GM19467 (cell line): ENCODE measurements around the gene C19orf67.

Experiments
- ATAC-seq: cut with Tn5 transposase; IDR thresholded peaks from one replicate; pipeline ENCODE4 v1.9.1; 2021; ENCODE audit warnings: mild to moderate bottlenecking, moderate library complexity; ENCODE audit not compliant: unreplicated experiment

The C19orf67 gene

DNA sequence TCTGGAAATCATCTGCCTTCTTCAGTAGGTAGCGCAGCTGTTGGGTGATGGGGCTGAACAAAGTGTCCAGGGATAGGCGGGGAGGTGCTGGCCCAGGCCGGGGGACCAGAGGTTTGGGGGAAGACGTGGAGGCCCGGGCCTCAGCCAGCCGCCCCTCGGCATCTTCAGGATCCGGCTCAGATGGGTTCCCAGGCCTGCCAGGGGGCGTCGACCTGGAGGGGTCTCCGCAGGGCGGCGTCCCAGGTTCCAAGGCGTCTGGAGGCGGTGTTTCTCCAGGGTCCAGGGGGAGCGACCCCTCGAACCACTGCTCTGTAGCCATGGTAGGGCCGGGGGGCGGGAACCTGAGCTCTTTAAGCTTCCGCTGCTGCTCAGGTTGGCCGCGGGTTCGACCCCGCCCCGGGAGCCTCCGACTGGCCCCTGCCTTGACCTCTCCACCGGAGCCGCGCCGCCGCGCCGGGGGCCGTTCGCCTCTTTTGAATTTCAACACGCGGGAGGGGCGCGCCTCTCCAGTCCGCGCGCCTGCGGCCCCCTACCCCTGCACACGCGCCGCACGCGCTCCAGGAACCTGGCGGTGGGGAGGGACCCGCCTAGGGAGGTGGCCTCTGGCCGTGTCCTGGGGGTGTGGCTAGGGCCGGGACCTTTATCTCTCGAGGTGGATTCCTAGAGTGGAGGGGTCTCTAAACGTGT lies at the start of gene C19orf67:
Gene C19orf67, minus strand, starts transcription at position 475 of the 687 bp plus-strand sequence. Its CDS starts 156 bp downstream, at position 319.
- no peak for ATAC-seq

DNA sequence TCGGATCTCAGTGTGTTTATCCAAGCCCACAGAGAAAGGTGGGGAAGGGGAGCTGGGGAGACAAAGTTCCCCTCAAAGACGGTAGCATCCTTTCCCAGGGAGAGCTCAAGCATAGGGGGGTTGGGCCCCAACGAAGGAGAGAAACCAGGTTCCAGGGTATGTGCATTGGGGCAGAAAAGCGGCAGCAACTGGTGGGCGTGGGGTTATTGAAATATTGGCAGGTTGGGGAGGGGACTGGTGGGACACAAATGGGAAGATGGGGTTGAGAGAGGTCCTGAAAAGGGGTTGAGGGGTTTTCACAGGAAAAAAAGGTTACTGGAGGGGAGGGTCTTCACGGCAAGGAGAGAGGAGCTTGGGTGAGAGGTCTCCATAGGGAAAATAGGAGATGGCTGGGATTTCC lies 49.8 kb upstream of the C19orf67 start:
- no peak for ATAC-seq

DNA sequence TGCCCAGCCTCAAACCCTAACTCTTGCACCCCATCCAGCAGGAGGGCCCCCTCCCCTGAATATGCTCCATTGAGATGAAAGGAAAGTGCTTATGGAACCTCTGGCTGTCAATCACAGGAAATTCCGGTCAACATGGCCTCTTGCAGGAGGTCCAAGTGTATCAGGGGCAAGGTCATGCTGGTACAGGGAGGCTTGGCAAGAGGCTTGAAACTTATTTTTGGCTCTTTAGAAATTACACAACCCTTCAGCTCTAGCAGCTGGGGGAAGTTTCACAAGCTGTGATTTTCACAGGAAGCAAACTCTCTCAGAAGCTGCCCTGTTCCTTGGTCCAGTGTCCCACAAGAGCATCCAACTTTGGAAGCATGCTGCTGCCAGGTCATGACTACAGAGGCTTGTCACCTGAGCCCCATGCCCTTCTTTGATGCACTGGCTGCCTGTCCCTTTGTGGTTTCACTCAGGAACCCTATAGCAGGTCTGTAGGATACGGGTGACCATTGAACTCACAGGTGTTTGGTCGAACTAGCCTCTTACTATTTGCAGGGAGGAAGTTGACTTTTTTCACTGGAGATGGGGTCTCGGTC lies 42.4 kb upstream of the C19orf67 start:
- no peak for ATAC-seq

DNA sequence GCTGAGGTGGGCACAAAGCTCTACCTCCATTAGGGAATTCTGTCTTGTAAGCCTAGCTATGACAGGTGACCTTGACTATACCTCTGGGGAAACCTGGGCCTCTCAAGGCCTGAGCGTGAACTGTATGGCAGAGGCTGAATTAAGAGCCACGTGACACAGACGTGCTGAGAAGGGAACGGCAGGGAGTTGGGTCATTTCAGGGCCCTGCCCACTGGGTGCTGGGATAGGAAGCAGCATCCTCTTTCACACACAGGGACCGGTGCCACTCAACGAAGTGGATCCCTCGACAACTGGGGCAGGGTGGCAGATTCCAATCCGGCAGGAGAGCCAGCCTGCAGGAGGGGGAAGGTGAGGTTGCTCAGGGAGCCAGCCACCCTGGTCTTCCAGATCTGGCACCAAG lies 41.6 kb upstream of the C19orf67 start:
- no peak for ATAC-seq

DNA sequence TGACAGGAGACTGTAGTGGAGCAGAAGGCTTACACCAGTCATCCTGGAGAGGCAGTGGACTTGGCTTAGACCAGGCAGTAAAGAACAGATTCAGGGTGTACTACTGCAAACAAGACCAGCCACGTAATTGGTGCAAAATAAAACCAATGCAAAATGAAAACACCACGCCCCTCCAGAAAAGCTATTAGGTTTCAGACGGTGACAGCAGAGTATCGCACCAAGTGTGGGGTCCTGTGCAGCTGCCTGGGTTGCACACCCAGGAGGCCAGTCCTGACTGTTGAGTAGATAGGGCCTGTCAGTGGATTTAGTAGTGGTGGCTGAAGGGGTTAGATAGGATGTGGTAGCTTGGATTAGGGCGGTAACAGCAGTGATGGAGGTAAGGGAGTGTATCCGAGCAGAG lies 37.3 kb upstream of the C19orf67 start:
- no peak for ATAC-seq

DNA sequence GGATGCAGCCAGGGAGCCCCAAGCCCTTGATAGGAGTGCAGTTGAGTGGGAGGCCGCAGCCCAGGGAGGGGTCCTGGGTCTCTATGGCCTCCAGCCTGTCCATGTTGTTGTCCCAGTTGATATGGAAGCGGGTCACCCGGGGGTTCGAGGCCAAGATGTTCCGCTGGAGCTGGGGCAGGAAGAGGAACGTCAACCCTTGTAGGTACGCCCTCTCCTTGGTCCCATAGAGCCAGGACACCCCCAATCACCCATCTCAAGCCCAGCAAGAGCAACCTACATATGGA lies 34.9 kb upstream of the C19orf67 start:
- ATAC-seq: no peak

DNA sequence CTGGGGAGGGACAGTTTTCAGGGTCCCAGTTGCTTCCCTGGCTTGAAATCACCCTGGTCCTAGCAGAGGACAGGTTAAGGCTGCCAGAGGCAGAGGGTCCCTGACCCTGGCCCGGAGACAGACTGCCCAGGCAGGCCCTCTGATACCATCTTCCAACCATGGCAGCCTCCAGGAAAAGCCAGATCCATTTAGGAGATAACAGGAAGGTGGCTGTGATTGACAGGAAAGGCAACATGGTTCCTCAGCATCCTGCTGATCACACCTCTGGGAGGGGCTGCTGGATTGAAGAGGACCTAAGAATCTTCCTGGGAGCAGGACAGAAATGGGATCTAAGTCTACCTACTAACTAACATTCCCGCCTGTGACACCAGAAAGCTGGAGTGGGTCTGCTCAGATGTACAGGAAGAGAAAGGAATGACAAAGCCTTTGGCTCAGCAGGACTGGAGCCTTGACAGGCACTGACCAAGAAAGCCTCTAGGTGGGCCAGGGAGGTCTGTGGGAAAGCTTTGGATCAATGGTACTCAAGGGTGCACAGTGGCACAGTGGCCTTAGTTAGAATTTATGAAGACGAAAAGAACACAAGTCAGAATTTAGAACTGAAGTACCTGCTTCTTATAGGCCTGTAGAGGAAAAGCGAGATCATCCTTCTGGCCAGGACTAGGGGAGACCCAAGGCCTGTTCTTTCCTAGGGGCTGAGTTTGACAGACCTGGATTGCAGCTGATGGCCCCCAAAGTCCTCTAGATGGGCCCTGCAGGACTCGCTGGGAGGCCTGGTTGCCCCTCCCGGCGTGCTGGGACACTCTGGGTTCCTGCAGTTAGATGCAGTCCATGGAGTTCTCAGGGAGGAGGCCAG lies 34.3 kb upstream of the C19orf67 start:
- no peak for ATAC-seq

DNA sequence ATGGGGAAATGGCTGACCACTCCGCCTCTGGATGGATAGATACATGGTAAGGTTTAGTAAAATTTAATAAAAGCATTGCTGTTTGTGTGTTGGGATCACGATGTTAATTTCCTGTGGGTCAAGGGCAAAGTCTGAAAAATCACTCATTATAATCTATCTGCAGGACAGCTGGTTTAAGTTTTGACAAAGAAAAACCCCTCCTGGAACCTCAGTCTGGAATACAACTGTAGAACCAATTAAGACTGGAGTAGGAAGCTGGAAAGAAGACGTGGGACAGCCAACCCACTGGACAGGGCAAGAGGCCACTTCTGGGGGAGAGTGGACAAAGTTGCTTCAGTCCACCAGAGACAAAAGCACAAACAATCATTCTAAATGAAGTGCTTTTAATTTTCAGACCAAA lies 33.6 kb upstream of the C19orf67 start:
- ATAC-seq: no peak

DNA sequence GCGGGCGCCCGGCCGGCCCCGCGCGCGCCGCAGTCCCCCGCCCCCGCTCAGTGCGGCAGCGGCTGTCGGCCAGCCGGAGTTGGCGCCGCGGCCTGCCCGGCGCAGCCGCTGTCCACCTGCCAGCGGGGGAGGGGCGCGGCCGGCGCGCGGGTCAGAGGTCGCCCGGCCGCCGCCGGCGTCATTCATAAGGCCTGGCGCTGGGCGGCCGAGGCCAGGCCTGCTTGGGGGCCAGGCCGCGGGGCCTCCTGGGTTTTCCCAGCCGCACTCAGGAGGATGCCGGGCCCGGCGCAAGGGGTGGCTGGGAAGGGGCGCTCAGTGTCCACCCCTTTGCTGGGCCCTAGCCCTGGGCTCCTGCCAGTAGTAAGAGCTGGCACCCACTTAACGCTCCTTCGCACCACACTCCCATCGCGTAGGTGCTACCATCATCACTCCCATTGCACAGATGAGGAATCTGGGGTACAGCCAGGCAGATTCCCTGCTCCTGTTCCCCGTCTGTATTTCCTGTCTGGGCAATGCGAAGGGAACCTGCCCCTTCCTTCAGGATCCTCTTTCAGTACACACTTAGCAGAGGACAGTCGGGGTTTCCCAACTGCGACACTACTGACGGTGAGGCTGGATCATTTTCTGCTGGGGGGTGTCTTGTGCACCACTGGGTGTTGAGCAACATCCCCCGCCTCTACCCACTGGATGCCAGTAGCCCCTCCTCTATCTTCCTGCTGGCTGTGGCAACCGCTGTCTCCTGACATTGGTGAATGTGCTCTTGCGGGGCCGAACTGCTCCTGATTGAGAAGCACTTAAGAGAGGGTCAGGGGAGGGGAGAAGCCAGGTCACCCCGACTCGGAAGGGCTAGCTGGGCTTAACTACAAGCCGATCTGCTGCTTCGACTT lies 32.8 kb upstream of the C19orf67 start:
- ATAC-seq: peak; percentile 28

DNA sequence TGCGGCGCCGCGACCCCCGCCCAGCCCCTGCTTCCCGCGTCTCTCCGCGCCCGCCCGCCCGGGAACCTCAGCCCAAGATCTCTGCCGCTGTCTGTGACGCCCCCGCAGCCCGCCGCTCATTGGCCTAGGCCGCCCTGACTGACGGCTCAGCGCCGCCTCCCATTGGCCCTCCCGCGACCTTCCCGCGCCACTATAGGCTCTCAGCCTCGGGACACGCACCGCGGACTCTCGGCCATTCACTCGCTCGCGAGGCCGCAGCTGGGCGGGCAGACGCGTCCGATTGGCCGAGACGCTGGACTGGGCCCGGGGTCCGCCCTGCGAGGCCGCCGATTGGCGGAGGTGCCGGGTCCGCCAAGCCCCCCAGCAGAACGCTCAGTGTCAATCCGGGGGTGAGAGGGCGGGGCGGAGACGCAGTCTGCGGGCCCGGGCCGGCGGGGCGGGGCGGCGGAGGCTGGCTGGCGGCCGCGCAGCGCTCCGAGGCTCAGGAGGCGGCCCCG lies 32.1 kb upstream of the C19orf67 start, which contains the start of gene PRKACA:
Gene PRKACA, minus strand, starts transcription at position 95 of the 497 bp plus-strand sequence. CDS start 215 bp downstream, outside the sequence.
- ATAC-seq: peak; percentile 89

DNA sequence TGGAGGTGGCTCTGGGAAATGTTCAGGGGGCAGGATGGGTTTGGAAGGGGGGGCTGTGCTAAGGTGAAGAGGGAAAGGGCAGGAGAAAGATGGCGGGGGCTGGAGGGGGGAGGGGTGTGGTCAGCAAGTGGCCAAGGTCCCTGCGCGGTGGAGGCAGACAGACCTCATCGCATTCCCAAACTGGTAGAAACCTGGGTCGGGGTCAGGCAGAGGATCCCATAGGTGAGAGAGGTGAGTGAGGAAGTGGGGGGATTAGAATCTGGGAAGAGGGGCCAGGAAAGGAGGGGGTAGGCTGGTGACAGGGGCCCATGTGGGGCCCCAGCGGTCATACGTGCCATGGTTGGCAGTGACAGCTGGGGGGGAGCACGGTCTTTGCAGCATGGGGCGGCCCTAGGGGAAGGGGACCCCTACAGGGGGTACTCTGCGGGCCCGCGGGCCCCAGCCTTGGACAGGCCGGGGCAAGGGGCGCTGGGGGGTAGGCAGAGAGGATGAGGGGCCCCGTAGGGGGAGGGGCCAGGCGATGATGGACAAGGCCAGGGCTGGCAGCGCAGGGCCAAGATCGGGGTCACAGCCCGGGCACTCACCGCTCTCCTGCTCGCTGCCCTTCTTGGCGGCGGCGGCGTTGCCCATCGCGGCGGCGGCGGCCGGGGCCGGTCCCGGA lies 31.5 kb upstream of the C19orf67 start:
- ATAC-seq: no peak

DNA sequence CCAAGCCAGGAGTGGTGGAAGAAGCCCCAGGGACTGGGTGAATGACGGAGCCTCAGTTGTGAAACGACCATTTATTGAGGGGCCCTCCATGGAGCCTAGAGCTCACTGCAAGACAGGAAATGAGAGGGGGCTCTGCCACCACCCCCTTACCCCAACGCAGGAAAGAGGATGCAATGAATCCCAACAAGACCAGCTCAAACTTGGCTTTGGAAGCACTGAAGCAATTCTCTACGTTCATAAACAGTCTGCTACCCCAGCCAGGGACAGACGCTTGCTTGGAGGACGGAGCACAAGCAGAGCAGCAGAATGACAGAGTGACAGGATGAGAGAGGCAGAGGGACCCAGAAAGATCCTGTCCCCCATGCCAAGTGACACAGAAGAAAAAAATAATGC lies 30.9 kb upstream of the C19orf67 start:
- ATAC-seq: no peak

DNA sequence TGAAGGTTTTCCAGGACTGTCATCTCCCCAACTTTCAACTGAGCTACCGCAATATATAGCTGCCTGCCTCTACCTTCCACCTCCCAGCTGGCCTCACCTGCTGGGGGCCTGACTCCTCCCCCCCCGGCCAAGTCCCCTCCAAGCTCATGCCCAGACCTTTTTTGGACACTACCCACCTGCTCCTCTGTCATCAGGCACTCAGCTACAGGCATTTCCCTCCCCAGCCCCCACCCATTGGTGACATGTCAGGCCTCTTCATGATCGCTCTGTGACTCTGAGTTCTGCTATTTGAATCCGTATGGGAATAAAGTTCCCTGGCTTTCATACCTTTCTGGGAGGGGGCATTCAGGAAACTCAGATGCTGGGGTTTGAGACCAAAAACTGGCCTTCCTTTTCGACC lies 30.2 kb upstream of the C19orf67 start:
- ATAC-seq: no peak

DNA sequence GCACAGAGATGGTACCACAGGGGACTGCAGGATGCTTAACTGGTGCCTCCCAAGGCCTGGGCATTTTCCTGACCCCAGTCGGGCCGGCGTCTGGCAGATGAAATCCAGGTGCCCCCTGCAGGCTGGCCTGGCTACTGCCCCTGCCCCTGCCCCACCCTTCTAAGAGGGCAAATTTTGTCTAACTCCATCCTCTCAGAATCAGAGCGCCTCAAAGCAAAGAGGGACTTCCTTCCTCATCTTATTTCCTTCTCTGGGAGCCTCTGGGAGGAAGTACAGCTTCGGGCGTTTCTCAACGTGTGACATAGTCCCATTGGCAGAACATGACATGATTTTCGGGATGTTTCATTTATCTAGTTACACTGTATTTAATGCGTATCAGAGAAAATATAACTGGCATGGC lies 29.3 kb upstream of the C19orf67 start:
- no peak for ATAC-seq

DNA sequence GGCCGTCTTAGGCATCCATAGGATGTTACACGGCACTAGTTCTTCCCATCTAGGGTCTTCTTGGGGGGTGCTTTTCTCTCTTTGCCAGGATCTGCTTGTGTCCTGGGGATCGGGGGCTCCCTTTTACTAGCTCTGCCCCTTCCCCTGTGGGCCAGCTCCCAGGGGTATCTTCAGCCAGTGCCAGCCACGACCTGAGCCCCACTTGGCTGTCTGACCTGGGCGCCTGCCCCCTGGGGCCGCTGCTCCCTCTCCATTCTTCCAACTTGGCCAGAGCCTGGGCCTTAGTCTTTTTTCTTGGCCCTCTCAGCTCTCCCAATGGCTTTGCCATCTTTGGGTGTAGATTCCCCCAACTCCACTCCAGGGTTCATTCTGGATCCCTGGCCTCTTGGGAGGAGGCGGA lies 28.9 kb upstream of the C19orf67 start:
- no peak for ATAC-seq

DNA sequence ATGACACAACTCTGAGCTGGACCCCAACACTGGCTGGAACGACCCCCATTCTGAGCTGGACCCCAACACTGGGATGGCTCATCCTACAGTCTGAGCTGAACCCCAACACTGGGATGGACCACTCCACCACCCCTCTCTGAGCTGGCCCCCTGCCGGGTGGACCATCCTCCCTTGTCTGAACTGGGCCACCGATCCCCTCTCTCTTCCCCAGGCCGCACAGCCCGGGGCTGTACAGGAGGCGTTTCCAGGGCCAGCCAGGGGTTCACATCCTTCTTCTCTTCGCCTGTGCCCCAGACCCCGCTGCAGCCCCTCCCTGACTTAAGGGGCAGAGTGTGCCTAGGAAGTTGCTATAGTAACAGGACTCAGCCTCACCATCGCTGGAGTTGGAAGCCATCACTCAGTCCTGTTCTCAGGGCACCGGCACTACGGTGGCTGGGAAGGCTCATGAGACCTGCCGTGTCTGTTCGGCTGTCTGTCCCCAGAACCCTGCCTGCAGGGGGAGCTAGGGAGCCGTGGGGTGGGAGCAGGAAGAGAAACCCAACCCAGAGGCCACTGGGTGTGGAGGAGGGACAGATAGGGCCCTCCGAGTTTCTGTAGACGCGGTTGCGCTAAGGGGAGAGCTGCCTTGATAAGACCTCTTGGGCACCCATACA lies 28.3 kb upstream of the C19orf67 start:
- ATAC-seq: no peak

DNA sequence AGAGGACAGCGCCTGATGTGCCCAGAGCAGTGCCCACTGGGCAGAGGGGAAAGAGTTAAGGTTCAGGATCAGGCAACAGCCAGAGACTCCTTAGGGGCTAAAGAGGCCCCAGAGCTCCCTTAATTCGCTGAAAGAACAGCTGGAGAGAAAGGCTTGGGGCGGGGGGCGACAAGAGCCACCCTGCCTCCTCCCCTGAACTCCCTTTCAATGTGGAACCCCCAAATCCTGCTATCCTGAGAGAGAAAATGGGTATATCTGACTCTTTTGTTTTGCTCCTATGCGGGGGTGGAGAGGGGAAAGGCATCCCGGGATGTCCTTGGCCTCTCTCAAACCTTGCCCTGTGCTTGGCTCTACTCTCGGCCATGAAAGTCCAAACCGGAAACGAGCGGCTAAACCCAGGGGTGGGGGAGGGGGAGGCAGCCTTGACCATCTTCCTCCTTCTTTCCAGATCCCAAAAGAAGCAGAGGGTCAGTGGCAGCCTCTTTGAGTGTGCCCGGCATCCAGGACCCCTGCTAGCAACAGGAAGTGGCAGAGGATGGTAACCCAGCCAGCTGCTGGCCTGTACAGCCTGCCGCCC lies 27.3 kb upstream of the C19orf67 start:
- no peak for ATAC-seq

DNA sequence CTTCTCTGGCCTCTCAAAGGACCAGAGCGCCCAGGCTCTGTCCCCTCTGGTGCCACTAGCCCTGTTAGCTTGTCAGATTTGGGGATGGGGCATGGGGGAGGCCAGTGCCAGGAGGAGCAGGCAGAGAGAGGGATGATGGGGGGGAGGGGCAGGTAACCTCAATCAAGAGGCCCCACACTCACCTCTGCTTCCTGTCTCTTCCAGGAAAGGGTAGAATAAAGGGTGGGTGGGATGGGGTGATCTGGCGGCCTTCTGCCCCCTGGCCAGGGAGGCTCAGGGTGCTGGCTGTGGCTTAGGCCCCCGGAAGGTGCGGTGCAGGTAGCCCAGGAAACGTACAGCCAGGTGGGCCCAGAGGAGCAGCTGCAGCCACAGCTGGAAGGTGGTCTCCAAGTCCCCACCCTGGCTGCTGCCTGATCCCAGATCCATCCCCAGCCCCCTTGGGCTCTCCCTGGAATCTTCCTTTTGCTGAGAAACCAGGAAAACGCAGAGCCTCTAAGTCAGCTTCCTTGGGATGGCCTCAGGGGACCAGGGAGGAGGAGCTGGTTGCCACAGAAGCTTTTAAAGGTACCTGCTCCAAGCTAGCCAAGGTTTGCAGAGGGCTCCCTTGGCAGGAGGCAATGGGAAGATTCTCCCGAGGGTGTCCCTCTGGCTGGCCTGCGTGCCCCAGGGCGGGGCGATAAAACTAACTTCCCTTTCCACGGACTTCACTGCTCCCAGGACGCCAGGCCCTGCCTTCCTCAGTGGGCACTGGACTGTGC lies 26.6 kb upstream of the C19orf67 start:
- ATAC-seq: no peak

DNA sequence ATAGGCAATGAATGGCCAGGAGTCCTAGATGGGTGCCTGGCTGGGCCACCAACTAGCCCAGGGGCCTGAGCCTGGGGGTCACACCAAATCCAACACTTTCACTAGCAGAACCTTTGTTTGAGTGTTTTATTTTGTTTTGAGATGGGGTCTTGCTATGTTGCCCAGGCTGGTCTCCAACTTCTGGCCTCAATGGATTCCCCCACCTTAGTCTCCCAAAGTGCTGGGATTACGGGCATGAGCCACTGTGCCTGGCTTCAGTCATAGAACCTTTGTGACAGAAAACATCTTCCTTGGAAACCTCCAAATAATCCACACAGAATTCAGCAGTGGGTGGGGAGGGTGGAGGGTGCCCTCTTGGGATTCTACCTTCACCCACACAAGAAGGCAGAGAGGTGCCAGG lies 25.9 kb upstream of the C19orf67 start:
- no peak for ATAC-seq
